Stomach (tissue), 19 donors: ENCODE measurements around the gene BCL3. TPM values are rescaled to one million over a fixed set of nuclear protein-coding genes. Genes with fewer than 3 reads are reported as not detected.

Source experiments
- DNase-seq, 2 donors: peaks; one replicate each; pipeline versions ENCODE4 v3.0.0 to v3.0.0-alpha.2; 2013 to 2019
- H3K27ac ChIP-seq, 5 donors: fragments of 200-600 bp in 4 of 5; sonication (generic) in 4 of 5; one replicate each; pipeline ENCODE4 v1.5.1; 2013 to 2019; ENCODE audit warnings: mild to moderate bottlenecking in 1 of 5, moderate library complexity in 1 of 5
- H3K27me3 ChIP-seq, 3 donors: fragments of 200-600 bp; sonication (generic); one replicate each; pipeline ENCODE4 v1.5.1; 2017 to 2019; ENCODE audit warnings: mixed run types in 1 of 3
- H3K36me3 ChIP-seq, 4 donors: fragments of 200-600 bp; sonication (generic); 1 replicate in 3 of 4; 2 replicates in 1 of 4; pipeline ENCODE4 v1.5.1; 2016 to 2019
- H3K4me1 ChIP-seq, 4 donors: fragments of 200-600 bp; sonication (generic); one replicate each; pipeline ENCODE4 v1.5.1; 2016 to 2019
- H3K4me3 ChIP-seq, 4 donors: fragments of 200-600 bp; sonication (generic) in 3 of 4; one replicate each; pipeline ENCODE4 v1.5.1; 2016 to 2019; ENCODE audit warnings: mild to moderate bottlenecking in 1 of 4
- H3K9me3 ChIP-seq, 4 donors: fragments of 200-600 bp; sonication (generic); one replicate each; pipeline ENCODE4 v1.5.1; 2016 to 2019
- CTCF ChIP-seq, 7 experiments: fragments of 450-650 bp in 4 of 7; fragments of 200-600 bp in 3 of 7; sonication (generic) in 3 of 7; IDR thresholded peaks; one replicate each; pipeline ENCODE4 v1.5.1; 2016 to 2019; ENCODE audit warnings: antibody characterized with exemption in 7 of 7, control low read depth in 2 of 7, mild to moderate bottlenecking in 1 of 7
- EP300 ChIP-seq: sonication (generic); formaldehyde crosslinking; IDR thresholded peaks from one replicate; pipeline ENCODE4 v1.6.1; 2017; ENCODE audit warnings: antibody characterized with exemption
- POLR2A ChIP-seq, 4 donors: fragments of 450-650 bp; IDR thresholded peaks; one replicate each; pipeline ENCODE4 v1.6.1; 2016; ENCODE audit warnings: antibody characterized with exemption in 4 of 4, control low read depth in 2 of 4, mild to moderate bottlenecking in 1 of 4, moderate library complexity in 1 of 4
- POLR2AphosphoS5 ChIP-seq, 3 donors: sonication (generic); formaldehyde crosslinking; IDR thresholded peaks; one replicate each; pipeline ENCODE4 v1.6.1; 2016; ENCODE audit warnings: antibody characterized with exemption in 3 of 3
- WGBS, 5 donors: extraction: QIAGEN DNeasy Blood & Tissue Kit in 3 of 5; methylation state at CpG; one replicate each; pipeline versions ENCODE4 v1.1.5 to v1.1.7; 2013 to 2018; 5-methylcytosine and 5-hydroxymethylcytosine counted together
- intact Hi-C: fragments of 100-400 bp; cut with DNase I; formaldehyde crosslinking; loops from one replicate; pipeline ENCODE4 v1.15.1; 2023; ENCODE audit warnings: low total_unique reads
- long read RNA-seq, 10 donors: transcript quantifications; one replicate each; lab custom pipeline, GENCODE V29; 2026
- polyA plus RNA-seq, 3 donors: library from polyadenylated mRNA; stranded (reverse); fragments of 200-250 nt; gene quantifications; one replicate each; pipeline ENCODE4 v1.2.3, GENCODE V29; 2013
- total RNA-seq, 5 donors: library from RNA; depleted of rRNA; stranded (reverse); fragments of >200 nt; gene quantifications; one replicate each; pipeline versions ENCODE4 v1.1.0 to v1.2.3, GENCODE V29; 2014 to 2016
- donor health status: healthy with polysubstance abuse.
- donor health status: Bipolar disorder and iron deficiency.
- donor health status: healthy.

The BCL3 gene
- total RNA-seq: 100 to 1,000 TPM in 3 of 5 donors, 10 to 100 TPM in 1, 1 to 10 TPM in 1; 4.4 to 322 (median 139) TPM
- polyA plus RNA-seq: 10 to 100 TPM; 53.5 to 94.1 (median 65.5) TPM
- long read RNA-seq, donor 1, partial matches to known transcripts: 0 of 4 reads
- long read RNA-seq, donor 1, other reads (novel, unspliced or antisense): 0 of 4 reads
- long read RNA-seq, donor 2, partial matches to known transcripts: 0 of 6 reads
- long read RNA-seq, donor 2, other reads (novel, unspliced or antisense): 0 of 6 reads
- long read RNA-seq, donor 3, partial matches to known transcripts: 0 of 3 reads
- long read RNA-seq, donor 3, other reads (novel, unspliced or antisense): 0 of 3 reads
- long read RNA-seq, donor 4: 0 reads
- long read RNA-seq, donor 5, transcript BCL3-201 (9 exons, 2,038 nt): major isoform, 5 of 8 reads
- long read RNA-seq, donor 5, partial matches to known transcripts: 0 of 8 reads
- long read RNA-seq, donor 5, other reads (novel, unspliced or antisense): 0 of 8 reads
- long read RNA-seq, donor 6, transcript BCL3-201 (9 exons, 2,038 nt): major isoform, 7 of 9 reads
- long read RNA-seq, donor 6, partial matches to known transcripts: 0 of 9 reads
- long read RNA-seq, donor 6, other reads (novel, unspliced or antisense): 0 of 9 reads
- long read RNA-seq, donor 7, partial matches to known transcripts: 0 of 5 reads
- long read RNA-seq, donor 7, other reads (novel, unspliced or antisense): 0 of 5 reads
- long read RNA-seq, donor 8, transcript BCL3-201 (9 exons, 2,038 nt): major isoform, 6 of 6 reads
- long read RNA-seq, donor 8, partial matches to known transcripts: 0 of 6 reads
- long read RNA-seq, donor 8, other reads (novel, unspliced or antisense): 0 of 6 reads
- long read RNA-seq, donor 9, partial matches to known transcripts: 0 of 5 reads
- long read RNA-seq, donor 9, other reads (novel, unspliced or antisense): 0 of 5 reads
- long read RNA-seq, donor 10, partial matches to known transcripts: 0 of 2 reads
- long read RNA-seq, donor 10, other reads (novel, unspliced or antisense): 0 of 2 reads

- TF ChIP-seq EP300: no peak
- TF ChIP-seq POLR2A (IDR thresholded peaks at IDR 0.05): no peak
- no peak for TF ChIP-seq CTCF (IDR thresholded peaks at IDR 0.05)
- TF ChIP-seq POLR2AphosphoS5 (IDR thresholded peaks at IDR 0.05): peak in 2 of 3 donors; percentile 41 to 53
- peaks cover 5 to 31% (median 23%) of the 10 kb centered on the region in 4 donors for H3K36me3 ChIP-seq
- WGBS, 5 donors: 0 to 1% (median 0%) methylated on average over 20 to 80 of the region's 88 CpGs
- no peaks in the 10 kb centered on the region for H3K9me3 ChIP-seq
- peak; percentile 80 to 89 for DNase-seq
- H3K27me3 ChIP-seq: no peaks in the 10 kb centered on the region
- peaks cover 78 to 85% (median 79%) of the 10 kb centered on the region in 4 donors for H3K4me1 ChIP-seq
- peak within 1 kb of the TSS; percentile 56 to 78 (median 67) for H3K4me3 ChIP-seq
- intact Hi-C loops: no loop called here
- H3K27ac ChIP-seq: peak within 1 kb of the TSS; percentile 94 to 99 (median 98)
Observed at GRCh38 chr19:44748426-44749254, at the start of gene BCL3. BCL3 (plus strand) TSS chr19:44748708; CDS start chr19:44748791, 83 bp downstream.

- Histone ChIP-seq H3K27ac (no peak overlapping the region), H3K9me3 (no peaks in the 10 kb centered on the region), H3K4me3 (no peak overlapping the region), H3K36me3 (no peaks in the 10 kb centered on the region), H3K27me3 (peaks cover 0 to 19% (median 0%) of the 10 kb centered on the region in 3 donors), H3K4me1 (peaks cover 0 to 10% (median 6%) of the 10 kb centered on the region in 4 donors)
- WGBS, 5 donors: 83 to 94% (median 91%) methylated on average over 5 of the region's 5 CpGs
- no peak for DNase-seq
- TF ChIP-seq EP300 (no peak), CTCF (IDR thresholded peaks at IDR 0.05) (no peak), POLR2AphosphoS5 (IDR thresholded peaks at IDR 0.05) (no peak), POLR2A (IDR thresholded peaks at IDR 0.05) (no peak)
- intact Hi-C loops: no loop called here
Observed at GRCh38 chr19:44700547-44700946, 48.0 kb upstream of the BCL3 start.

GRCh38 chr19:44701228-44701627 lies 47.3 kb upstream of the BCL3 start:
- DNase-seq: no peak
- H3K27ac ChIP-seq: no peak overlapping the region
- WGBS, 5 donors: 74 to 82% (median 77%) methylated on average over 14 to 15 of the region's 15 CpGs

GRCh38 chr19:44702551-44703176 lies 45.8 kb upstream of the BCL3 start:
- 85 to 93% (median 90%) methylated on average over 13 to 17 of the region's 17 CpGs for WGBS, 5 donors
- no peak for TF ChIP-seq POLR2AphosphoS5 (IDR thresholded peaks at IDR 0.05)
- no peak for TF ChIP-seq POLR2A (IDR thresholded peaks at IDR 0.05)
- TF ChIP-seq EP300: no peak
- no peak for TF ChIP-seq CTCF (IDR thresholded peaks at IDR 0.05)
- intact Hi-C loops: no loop called here
- peaks cover 0 to 13% (median 0%) of the 10 kb centered on the region in 3 donors for H3K27me3 ChIP-seq
- H3K9me3 ChIP-seq: no peaks in the 10 kb centered on the region
- H3K4me3 ChIP-seq: no peak overlapping the region
- no peaks in the 10 kb centered on the region for H3K36me3 ChIP-seq
- H3K4me1 ChIP-seq: peaks cover 0 to 7% (median 0%) of the 10 kb centered on the region in 4 donors
- H3K27ac ChIP-seq: no peak overlapping the region
- no peak for DNase-seq

More at GRCh38 chr19:44701228-44701627, 47.3 kb upstream of the BCL3 start:
- TF ChIP-seq POLR2AphosphoS5 (IDR thresholded peaks at IDR 0.05): no peak
- Histone ChIP-seq H3K4me1 (peaks cover 0 to 7% (median 2%) of the 10 kb centered on the region in 4 donors), H3K36me3 (no peaks in the 10 kb centered on the region), H3K4me3 (no peak overlapping the region), H3K9me3 (no peaks in the 10 kb centered on the region), H3K27me3 (peaks cover 0 to 19% (median 0%) of the 10 kb centered on the region in 3 donors)
- intact Hi-C loops: no loop called here
